HG03060 (cell line): ENCODE data around the gene PRSS37.
"Not testable (repeated sequence)": the region's sequence is repeated elsewhere in the genome, so short reads cannot be mapped to it uniquely, and the experiment has no call there.

Source experiments
- ATAC-seq: cut with Tn5 transposase; IDR thresholded peaks from one replicate; pipeline ENCODE4 v1.9.1; 2021; ENCODE audit warnings: low read depth, moderate number of reproducible peaks; ENCODE audit not compliant: unreplicated experiment

Gene PRSS37

GRCh38 chr7:141841385-141841784 lies at the start of gene PRSS37:
TSS of gene PRSS37 (minus strand) at chr7:141841485. CDS start at chr7:141841049, 436 bp downstream.
- ATAC-seq: no peak

GRCh38 chr7:141889321-141889720 lies 48.0 kb upstream of the PRSS37 start:
- ATAC-seq: no peak

GRCh38 chr7:141884539-141885225 lies 43.4 kb upstream of the PRSS37 start:
- peak; percentile 83 for ATAC-seq

- ATAC-seq: no peak
Measured at GRCh38 chr7:141880960-141881359, 39.7 kb upstream of the PRSS37 start.

GRCh38 chr7:141877365-141877764 lies 36.1 kb upstream of the PRSS37 start:
- no peak for ATAC-seq

- no peak for ATAC-seq
Measured at GRCh38 chr7:141876371-141876770, 35.1 kb upstream of the PRSS37 start.

GRCh38 chr7:141875453-141875852 lies 34.2 kb upstream of the PRSS37 start:
- no peak for ATAC-seq

GRCh38 chr7:141874787-141875186 lies 33.5 kb upstream of the PRSS37 start:
- no peak for ATAC-seq

- ATAC-seq: peak; percentile 78
Measured at GRCh38 chr7:141872931-141873330, 31.6 kb upstream of the PRSS37 start.

GRCh38 chr7:141866974-141867373 lies 25.7 kb upstream of the PRSS37 start:
- ATAC-seq: no peak

GRCh38 chr7:141864765-141865447 lies 23.6 kb upstream of the PRSS37 start:
- ATAC-seq: no peak

- ATAC-seq: no peak
Measured at GRCh38 chr7:141860207-141860606, 18.9 kb upstream of the PRSS37 start.

- no peak for ATAC-seq
Measured at GRCh38 chr7:141847996-141848395, 6.7 kb upstream of the PRSS37 start.

- ATAC-seq: no peak
Measured at GRCh38 chr7:141844256-141844655, 3.0 kb upstream of the PRSS37 start.

GRCh38 chr7:141842904-141843303 lies 1.6 kb upstream of the PRSS37 start:
- ATAC-seq: no peak

- no peak for ATAC-seq
Measured at GRCh38 chr7:141840708-141841107, 577 bp downstream of the PRSS37 start.

GRCh38 chr7:141839256-141839655 lies 2.0 kb downstream of the PRSS37 start:
- no peak for ATAC-seq

- ATAC-seq: no peak
Measured at GRCh38 chr7:141838581-141838980, 2.7 kb downstream of the PRSS37 start.

- no peak for ATAC-seq
Measured at GRCh38 chr7:141837683-141838082, 3.6 kb downstream of the PRSS37 start.

- not testable (repeated sequence) for ATAC-seq
Measured at GRCh38 chr7:141822432-141822831, 18.9 kb downstream of the PRSS37 start.

- ATAC-seq: no peak
Measured at GRCh38 chr7:141820067-141820466, 21.2 kb downstream of the PRSS37 start.

GRCh38 chr7:141792526-141792925 lies 48.8 kb downstream of the PRSS37 start:
- no peak for ATAC-seq
